Measurements from ENCODE around the gene GPSM3. TPM values are rescaled to one million over a fixed set of nuclear protein-coding genes. Genes with fewer than 3 reads are reported as not detected.

Gene GPSM3
- total RNA-seq, 1 experiment from 2014 or later: 11.8 TPM

- WGBS (ENCODE audit: extremely low coverage, insufficient read length, low lambda C conversion rate): no CpG with 5 or more reads among the region's 2 CpGs
- Mint-ChIP-seq H3K27me3 (ENCODE audit: low read depth) (peaks cover 13% of the 10 kb centered on the region), H3K4me1 (peaks cover 18% of the 10 kb centered on the region in 2 experiments), H3K9me3 (no peaks in the 10 kb centered on the region), H3K27ac (no peak overlapping the region), H3K4me3 (no peak overlapping the region), H3K36me3 (ENCODE audit: insufficient read depth in 1 of 3, low read depth in 3 of 3) (no peaks in the 10 kb centered on the region; a peak in 1 of 7 replicates)
- no peak overlapping the region for H2AK5ac ChIP-seq (ENCODE audit: insufficient read length, low read length)
- H2BK12ac ChIP-seq (ENCODE audit: insufficient read length, low read depth, low read length): no peak overlapping the region
- H2BK20ac ChIP-seq (ENCODE audit: low read depth, low read length, poor library complexity, severe bottlenecking): no peak overlapping the region
- H4K5ac ChIP-seq (ENCODE audit: insufficient read length, low read depth, low read length): no peak overlapping the region
- 0 out of 2 replicates have a peak, but pooled peaks cover 6% of the 10 kb centered on the region for H3K4me1 ChIP-seq (ENCODE audit: insufficient read depth, low read length)
- H3K9ac ChIP-seq (ENCODE audit: extremely low read depth, insufficient read length, low read length): no peak overlapping the region
- no peak overlapping the region for H2BK15ac ChIP-seq (ENCODE audit: low read depth, low read length)
- H4K91ac ChIP-seq (ENCODE audit: insufficient read length, low read depth, low read length): no peak overlapping the region
- no peaks in the 10 kb centered on the region for H3K27me3 ChIP-seq (ENCODE audit: insufficient read depth, low read length)
- H2AFZ ChIP-seq (ENCODE audit: low read length): no peak overlapping the region
- DNase-seq: no peak
- no peak overlapping the region for H3K18ac ChIP-seq (ENCODE audit: insufficient read length, low read depth, low read length)
- H2BK120ac ChIP-seq (ENCODE audit: low read depth, low read length, poor library complexity, severe bottlenecking): no peak overlapping the region
- no peak overlapping the region for H3T11ph ChIP-seq (ENCODE audit: low read length)
- no peak overlapping the region for H3K56ac ChIP-seq (ENCODE audit: insufficient read length, low read depth, low read length)
- H3K9me3 ChIP-seq (ENCODE audit: control insufficient read depth, low read depth, low read length): no peaks in the 10 kb centered on the region
- no peak overlapping the region for H3K14ac ChIP-seq (ENCODE audit: insufficient read depth, low read length)
- no peak overlapping the region for H3K4ac ChIP-seq (ENCODE audit: low read depth, low read length)
- no peaks in the 10 kb centered on the region for H3K79me1 ChIP-seq (ENCODE audit: insufficient read depth, low read depth, low read length, poor library complexity, severe bottlenecking)
- H4K20me1 ChIP-seq (ENCODE audit: control insufficient read depth, insufficient read depth, insufficient read length): no peaks in the 10 kb centered on the region
- H2BK5ac ChIP-seq (ENCODE audit: insufficient read length, low read length): no peak overlapping the region
- H3K4me2 ChIP-seq (ENCODE audit: insufficient read depth, insufficient read length, low read length): no peak overlapping the region
- H3K79me2 ChIP-seq (ENCODE audit: insufficient read depth, low read length): no peaks in the 10 kb centered on the region
- H3K27ac ChIP-seq (ENCODE audit: insufficient read length, low read depth, low read length): no peak overlapping the region
- H4K8ac ChIP-seq (replicated peaks; ENCODE audit: insufficient read length, low read depth, low read length): no peak overlapping the region
- H3K23ac ChIP-seq (ENCODE audit: insufficient read length, low read depth, low read length): no peak overlapping the region
- H3K23me2 ChIP-seq (ENCODE audit: insufficient read length, low read depth, low read length, poor library complexity, severe bottlenecking): no peaks in the 10 kb centered on the region
- TF ChIP-seq CTCF (conservative IDR thresholded peaks at IDR 0.05): no peak
Observed at GRCh38 chr6:32224696-32225095, 32.3 kb upstream of the GPSM3 start.

All from H9 (cell line).